ENCODE results near the gene HTT. TPM values are rescaled to one million over a fixed set of nuclear protein-coding genes. Genes with fewer than 3 reads are reported as not detected.

The HTT gene
- total and polyA plus RNA-seq, 2 of the 8 experiments (the other 6 are each of a cell fraction or from before 2014, with no cell fraction given), result 24.0 to 71.0 TPM

GRCh38 chr4:3074846-3075651, 568 bp downstream of the HTT start:
- no peak for FAIRE-seq
- H4K8ac ChIP-seq (ENCODE audit: extremely low read depth, insufficient read depth, low read length), result peak overlapping the region; percentile 99
- peak; percentile 67 for TF ChIP-seq TAF1 (IDR thresholded peaks at IDR 0.05; ENCODE audit: low read depth, low read length)
- no peak for TF ChIP-seq JUN (IDR thresholded peaks at IDR 0.05; ENCODE audit: low read depth, low read length)
- TF ChIP-seq RFX5 (IDR thresholded peaks at IDR 0.05; ENCODE audit: borderline replicate concordance, low read depth, low read length), result no peak

More at GRCh38 chr4:3074846-3075651, 568 bp downstream of the HTT start:
- Histone ChIP-seq H3K27me3 (replicated peaks in 1 of 4; ENCODE audit: control insufficient read depth in 3 of 4, extremely low read depth in 1 of 4, insufficient read depth in 3 of 4, low read length in 3 of 4) (no peaks in the 10 kb centered on the region), H3K27ac (ENCODE audit: low read depth, low read length) (peak overlapping the region; percentile 65; the same call in 1 of the 2 replicates), H2BK15ac (ENCODE audit: low read length) (no peak overlapping the region), H3K79me2 (ENCODE audit: control insufficient read depth in 1 of 2, insufficient read depth in 2 of 2, low read length in 2 of 2) (peaks cover 19 to 45% of the 10 kb centered on the region in 2 experiments), H4K91ac (replicated peaks; ENCODE audit: insufficient read length, low read length) (no peak overlapping the region), H3K36me3 (ENCODE audit: control insufficient read depth in 2 of 4, insufficient read depth in 4 of 4, low read length in 3 of 4) (no peaks in the 10 kb centered on the region), H4K5ac (ENCODE audit: insufficient read length, low read depth, low read length) (peak overlapping the region; percentile 84), H2AK5ac (ENCODE audit: low read depth, low read length) (no peak overlapping the region), H4K20me1 (replicated peaks in 1 of 2; ENCODE audit: control insufficient read depth in 1 of 2, insufficient read depth in 2 of 2, low read length in 2 of 2) (peaks cover 10 to 15% of the 10 kb centered on the region in 2 experiments), H3K4ac (replicated peaks; ENCODE audit: insufficient read length, low read depth, low read length) (no peak overlapping the region), H3K23ac (ENCODE audit: insufficient read length) (no peak overlapping the region), H3K4me2 (ENCODE audit: insufficient read depth in 1 of 2, low read depth in 2 of 2, low read length in 2 of 2) (peak overlapping the region; percentile 69 to 93), H2BK12ac (ENCODE audit: low read depth, low read length) (no peak overlapping the region), H3K4me3 (ENCODE audit: extremely low read depth in 1 of 4, insufficient read depth in 2 of 4, low read depth in 3 of 4, low read length in 4 of 4) (peak overlapping the region; percentile 77 to 91 (median 82)), H2BK120ac (replicated peaks; ENCODE audit: low read depth, low read length) (no peak overlapping the region), H3K23me2 (ENCODE audit: low read depth, low read length) (peaks cover 9% of the 10 kb centered on the region), H3K18ac (ENCODE audit: extremely low read depth, low read length) (no peak overlapping the region; the same call in 1 of the 2 replicates), H2BK5ac (ENCODE audit: low read depth, low read length) (peak overlapping the region; percentile 24; the same call in 1 of the 2 replicates), H3K79me1 (ENCODE audit: low read depth, low read length) (peaks cover 11% of the 10 kb centered on the region), H3K4me1 (replicated peaks in 1 of 4; ENCODE audit: control insufficient read depth in 3 of 4, insufficient read depth in 4 of 4, low read length in 3 of 4) (peaks cover 2 to 5% (median 3%) of the 10 kb centered on the region in 4 experiments; a peak in 6 of 7 replicates), H3K56ac (replicated peaks; ENCODE audit: insufficient read length, low read depth, low read length) (peak overlapping the region; percentile 77), H2BK20ac (ENCODE audit: low read length) (no peak overlapping the region), H3K14ac (ENCODE audit: insufficient read length) (no peak overlapping the region), H3K9ac (replicated peaks in 1 of 4; ENCODE audit: extremely low read depth in 1 of 4, low read depth in 3 of 4, low read length in 3 of 4) (peak overlapping the region; percentile 82 to 89 (median 84)), H3K9me3 (ENCODE audit: insufficient read depth in 2 of 2, low read depth in 1 of 2, low read length in 1 of 2) (no peaks in the 10 kb centered on the region), H2AFZ (ENCODE audit: low read length) (no peak overlapping the region; the same call in 1 of the 2 replicates)
- DNase-seq (ENCODE audit: low read depth in 1 of 2, low spot score in 2 of 2), result peak; percentile 31 to 79
- ChIA-PET CTCF (ENCODE audit: partially characterized antibody) (interaction anchor here (2.0 kb wide), 1 partner anchor 28 kb away, joined by 5 read pairs; no protein-coding TSS in a partner anchor), POLR2A (ENCODE audit: partially characterized antibody) (interaction anchor here (0.6 to 1.7 kb wide), 8 partner anchors 8 to 459 kb away, joined by 3 to 4 read pairs (median 4); no protein-coding TSS in a partner anchor)
- 1% methylated on average over 21 of the region's 60 CpGs; no CpG with 5 or more reads in 1 of the 2 experiments for WGBS, 2 experiments (ENCODE audit: extremely low coverage in 1 of 2, insufficient coverage in 1 of 2, insufficient read length in 1 of 2, insufficient replicate concordance in 2 of 2, low coverage in 1 of 2, low lambda C conversion rate in 2 of 2, missing lambda C conversion rate in 1 of 2)
